Measurements from ENCODE around the gene PATL1.
"Not testable (repeated sequence)": the region's sequence is repeated elsewhere in the genome, so short reads cannot be mapped to it uniquely, and the experiment has no call there.

Gene PATL1

GRCh38 chr11:59668950-59669610, at the start of gene PATL1:
Gene PATL1, minus strand, starts transcription at chr11:59669037. Its CDS starts 142 bp downstream, at chr11:59668895.
- DNase-seq (ENCODE audit: low read depth in 2 of 2), result peak; percentile 95 to 97

- DNase-seq (ENCODE audit: low read depth in 2 of 2), result no peak
Observed at GRCh38 chr11:59716051-59716450, 47.2 kb upstream of the PATL1 start.

- no peak for DNase-seq (ENCODE audit: low read depth in 2 of 2)
Observed at GRCh38 chr11:59713745-59714144, 44.9 kb upstream of the PATL1 start, which contains the start of gene OR10V1. Gene OR10V1, minus strand, starts transcription at chr11:59713845. Its CDS starts 0 bp downstream, at chr11:59713845.

DNA sequence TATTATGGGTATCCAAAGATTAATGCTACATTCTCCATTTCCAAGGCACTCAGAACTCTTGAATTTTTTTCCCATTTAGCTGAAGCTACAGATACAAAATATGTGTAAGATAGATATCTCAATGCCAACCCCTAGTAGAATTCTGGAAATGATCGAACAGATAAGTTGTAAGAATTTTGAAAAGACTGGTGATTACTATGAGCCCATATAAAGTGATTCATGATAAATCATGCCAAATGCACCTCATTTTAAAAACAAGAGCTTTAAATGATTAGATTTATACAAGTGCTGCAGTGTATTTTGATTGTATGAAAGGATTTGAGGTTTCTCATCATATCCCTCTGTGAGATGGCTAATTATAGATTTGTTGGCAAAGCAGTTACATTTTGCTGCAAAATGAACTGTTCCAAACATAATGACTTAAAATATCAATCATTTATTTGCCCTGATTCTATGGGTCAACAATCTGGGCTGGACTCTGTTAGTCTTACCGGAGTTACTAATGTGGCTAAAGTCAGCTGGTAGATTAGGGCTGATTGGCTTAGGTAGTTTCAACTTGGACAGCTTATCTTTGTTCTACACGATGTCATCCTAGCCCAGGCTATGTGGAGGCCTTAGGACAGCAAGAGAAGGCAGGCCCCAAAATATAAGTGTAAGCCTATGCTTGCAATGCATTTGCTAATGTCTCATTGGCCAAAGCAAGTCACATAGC, 41.5 kb upstream of the PATL1 start:
- no peak for DNase-seq (ENCODE audit: low read depth in 2 of 2)

- no peak for DNase-seq (ENCODE audit: low read depth in 2 of 2)
Observed at GRCh38 chr11:59708537-59708936, 39.7 kb upstream of the PATL1 start.

GRCh38 chr11:59707371-59707770, 38.5 kb upstream of the PATL1 start:
- DNase-seq (ENCODE audit: low read depth in 2 of 2), result no peak

DNA sequence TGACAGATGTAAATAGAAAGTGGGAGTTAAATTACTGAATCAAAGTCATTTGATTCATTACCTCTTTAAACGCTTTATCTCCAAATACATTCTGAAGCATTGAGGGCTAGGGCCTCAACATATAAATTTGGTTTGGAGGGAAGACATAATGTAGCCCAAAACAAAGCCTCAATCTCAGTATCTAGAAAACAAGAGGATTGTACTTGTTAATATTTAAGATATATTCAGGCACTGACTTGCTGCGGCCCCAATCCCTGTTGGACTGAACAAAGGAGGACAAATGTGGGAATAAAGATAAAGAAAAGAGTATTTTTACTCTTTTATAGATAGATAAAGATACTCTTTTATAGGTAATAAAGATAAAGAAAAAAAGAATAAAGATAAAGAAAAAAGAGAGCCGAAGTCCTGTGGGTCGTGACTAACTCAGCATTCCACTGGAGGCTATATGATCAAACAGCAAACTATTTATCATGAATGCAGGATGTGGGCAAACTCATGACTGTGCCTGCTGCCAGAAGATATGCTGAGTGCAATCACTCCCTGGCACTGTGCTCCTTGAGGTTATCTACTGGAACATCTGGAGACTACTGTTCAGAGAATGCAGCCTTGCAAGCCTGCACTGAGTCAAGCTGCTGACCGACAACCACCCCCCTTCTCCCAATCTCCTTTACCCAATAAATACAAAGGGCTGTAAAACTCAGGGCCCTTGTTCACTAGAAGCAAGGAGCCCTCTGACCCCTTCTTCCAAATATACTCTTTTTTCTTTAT, 37.9 kb upstream of the PATL1 start:
- DNase-seq (ENCODE audit: low read depth in 2 of 2), result no peak

GRCh38 chr11:59705294-59705693, 36.5 kb upstream of the PATL1 start:
- DNase-seq (ENCODE audit: low read depth in 2 of 2), result no peak

- not testable (repeated sequence) for DNase-seq (ENCODE audit: low read depth in 2 of 2)
Observed at GRCh38 chr11:59703515-59703914, 34.7 kb upstream of the PATL1 start.

DNA sequence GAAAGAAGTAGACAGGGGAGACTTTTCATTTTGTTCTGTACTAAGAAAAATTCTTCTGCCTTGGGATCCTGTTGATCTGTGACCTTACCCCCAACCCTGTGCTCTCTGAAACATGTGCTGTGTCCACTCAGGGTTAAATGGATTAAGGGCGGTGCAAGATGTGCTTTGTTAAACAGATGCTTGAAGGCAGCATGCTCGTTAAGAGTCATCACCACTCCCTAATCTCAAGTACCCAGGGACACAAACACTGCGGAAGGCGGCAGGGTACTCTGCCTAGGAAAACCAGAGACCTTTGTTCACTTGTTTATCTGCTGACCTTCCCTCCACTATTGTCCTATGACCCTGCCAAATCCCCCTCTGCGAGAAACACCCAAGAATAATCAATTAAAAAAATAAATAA, 31.3 kb upstream of the PATL1 start:
- not testable (repeated sequence) for DNase-seq (ENCODE audit: low read depth in 2 of 2)

DNA sequence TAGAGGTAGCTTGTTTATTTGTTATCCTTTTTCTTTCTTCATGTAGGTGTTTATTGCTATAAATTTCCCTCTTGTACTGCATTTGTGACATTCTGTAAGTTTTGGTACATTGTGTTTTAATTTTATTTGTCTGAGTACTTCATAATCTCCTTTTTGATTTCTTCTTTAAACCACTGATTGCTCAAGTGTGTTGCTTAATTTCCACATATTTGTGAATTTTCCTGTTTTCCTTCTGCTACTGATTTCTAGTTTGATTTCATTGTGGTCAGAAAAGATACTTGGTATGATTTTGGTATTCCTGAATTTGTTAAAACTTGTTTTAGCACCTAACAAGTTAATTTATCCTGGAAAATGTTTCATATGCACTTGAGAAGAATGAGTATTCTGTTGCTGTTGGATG, 29.7 kb upstream of the PATL1 start:
- no peak for DNase-seq (ENCODE audit: low read depth in 2 of 2)

GRCh38 chr11:59692915-59693314, 24.1 kb upstream of the PATL1 start:
- no peak for DNase-seq (ENCODE audit: low read depth in 2 of 2)

GRCh38 chr11:59691156-59691555, 22.3 kb upstream of the PATL1 start:
- no peak for DNase-seq (ENCODE audit: low read depth in 2 of 2)

DNA sequence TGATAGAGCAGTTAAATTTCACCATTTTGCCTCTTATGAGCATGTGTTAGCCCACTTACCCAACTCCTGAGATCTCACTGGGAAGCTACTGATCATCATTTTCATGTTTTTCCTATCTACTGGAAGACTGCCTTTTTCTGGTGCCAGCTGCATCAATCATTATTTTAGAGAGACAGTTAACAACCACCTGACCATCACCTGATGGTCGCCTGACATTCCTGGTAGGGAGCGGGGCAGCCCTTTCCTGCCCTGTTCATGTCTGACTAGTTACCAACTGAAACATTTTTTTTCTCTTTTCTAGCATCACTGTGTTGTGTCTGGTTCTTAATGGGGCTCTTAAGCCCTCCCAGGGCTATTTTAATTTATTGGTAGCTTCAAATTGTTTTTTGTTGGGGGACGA, 20.2 kb upstream of the PATL1 start:
- DNase-seq (ENCODE audit: low read depth in 2 of 2), result no peak

GRCh38 chr11:59681260-59681725, 12.5 kb upstream of the PATL1 start:
- not testable (repeated sequence) for DNase-seq (ENCODE audit: low read depth in 2 of 2)

DNA sequence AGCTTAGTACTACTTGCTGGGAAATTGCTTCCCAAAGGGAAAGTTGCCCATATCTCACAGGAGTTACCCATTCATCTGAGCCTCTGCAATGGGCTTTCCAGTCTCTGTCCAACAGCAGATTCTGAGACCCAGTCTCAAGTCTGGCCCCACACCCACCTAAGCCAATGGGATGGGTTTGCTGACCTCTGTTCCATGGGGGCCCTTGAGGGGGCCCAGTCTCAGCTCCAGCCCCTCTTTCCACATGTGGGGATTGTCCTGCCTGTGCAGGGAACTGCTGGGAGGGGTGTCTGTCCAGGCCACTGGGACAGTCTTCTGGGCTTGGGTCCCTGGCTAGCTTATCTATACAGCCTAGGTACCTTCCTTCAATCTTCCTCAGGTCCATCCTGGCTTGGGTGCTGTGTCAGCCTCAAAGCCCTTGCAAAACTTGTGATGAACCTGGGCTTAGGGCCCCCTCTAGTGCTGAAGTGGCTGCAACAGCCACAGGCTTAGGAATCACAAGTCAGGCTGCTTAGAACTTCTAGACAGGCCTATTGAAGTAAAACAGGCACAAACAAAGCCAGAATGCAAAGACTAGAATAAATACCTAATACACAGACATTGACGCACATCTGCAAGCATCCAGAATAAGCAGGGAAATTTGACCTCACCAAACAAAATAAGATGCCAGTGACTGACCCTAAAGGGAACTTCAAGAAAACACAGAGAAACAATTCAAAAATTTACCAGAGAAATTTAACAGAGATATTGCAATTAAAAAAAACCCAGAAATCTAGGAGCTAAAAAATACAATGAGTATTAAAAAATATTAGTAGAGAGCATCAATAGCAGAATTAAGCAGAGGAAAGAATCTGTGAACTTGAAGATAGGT, 11.7 kb upstream of the PATL1 start:
- peak; percentile 8 to 28 for DNase-seq (ENCODE audit: low read depth in 2 of 2)

DNA sequence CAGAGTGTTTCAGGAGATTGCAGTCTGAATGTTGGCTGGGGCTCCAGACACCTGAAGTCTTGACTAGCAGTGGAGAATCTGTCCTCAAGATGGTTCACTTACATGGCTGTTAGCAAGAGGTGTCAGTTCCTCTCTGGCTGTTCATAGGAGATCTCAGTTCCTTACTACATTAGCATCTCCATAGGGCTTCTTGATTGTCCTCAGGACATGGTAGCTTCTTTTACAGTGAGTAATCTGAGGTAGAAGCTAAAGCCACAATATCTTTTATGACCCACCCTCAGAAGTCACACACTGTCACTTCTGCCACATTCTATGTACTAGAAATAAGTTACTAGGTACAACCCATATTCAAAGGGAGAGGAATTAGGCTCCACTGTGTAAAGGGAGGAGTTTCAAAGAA, 10.5 kb upstream of the PATL1 start:
- no peak for DNase-seq (ENCODE audit: low read depth in 2 of 2)

DNA sequence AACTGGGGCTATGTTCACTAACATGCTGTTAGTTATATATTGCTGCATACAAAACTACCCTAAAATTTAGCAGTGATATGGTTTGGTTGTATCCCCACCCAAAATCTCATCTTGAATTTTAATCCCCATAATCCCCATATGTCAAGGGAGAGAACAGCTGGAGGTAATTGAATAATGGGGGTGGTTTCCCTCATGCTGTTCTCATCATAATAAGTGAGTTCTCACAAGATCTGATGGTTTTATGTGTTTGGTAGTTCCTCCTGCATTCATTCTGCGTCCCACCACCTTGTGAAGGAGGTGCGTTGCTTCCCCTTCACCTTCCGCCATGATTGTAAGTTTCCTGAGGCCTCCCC, 10.0 kb upstream of the PATL1 start:
- DNase-seq (ENCODE audit: low read depth in 2 of 2), result no peak

DNA sequence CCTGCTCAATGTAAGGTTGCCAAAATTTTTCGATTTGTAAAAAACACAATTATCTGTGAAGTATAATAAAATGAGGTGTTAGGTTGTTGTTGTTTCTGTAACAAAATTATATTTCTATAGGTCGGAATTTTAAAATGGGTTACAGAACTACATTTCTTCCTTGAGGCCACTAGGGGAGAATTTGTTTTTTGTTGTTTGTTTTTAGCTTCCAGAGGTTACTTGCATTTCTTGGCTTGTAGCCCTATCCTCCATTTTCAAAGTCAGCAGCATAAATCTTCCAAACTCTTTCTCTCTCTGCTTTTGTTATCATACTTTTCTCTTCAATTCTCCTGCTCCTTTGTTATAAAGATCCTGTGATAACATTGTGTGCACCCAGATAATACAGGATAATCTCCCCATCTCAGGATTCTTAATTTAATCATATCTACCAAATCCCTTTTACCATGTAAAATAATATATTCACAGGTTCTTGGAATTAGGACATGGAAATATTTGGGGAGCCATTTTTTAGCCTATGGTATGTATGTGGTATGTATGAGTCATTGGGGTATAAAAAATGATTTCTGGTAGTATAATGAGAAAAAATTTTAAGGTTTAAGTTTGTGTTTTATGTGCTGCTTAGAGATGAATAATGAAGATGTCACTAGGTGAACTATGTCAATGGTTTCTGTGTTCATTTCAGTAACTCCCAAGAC, 9.4 kb upstream of the PATL1 start:
- no peak for DNase-seq (ENCODE audit: low read depth in 2 of 2)

DNA sequence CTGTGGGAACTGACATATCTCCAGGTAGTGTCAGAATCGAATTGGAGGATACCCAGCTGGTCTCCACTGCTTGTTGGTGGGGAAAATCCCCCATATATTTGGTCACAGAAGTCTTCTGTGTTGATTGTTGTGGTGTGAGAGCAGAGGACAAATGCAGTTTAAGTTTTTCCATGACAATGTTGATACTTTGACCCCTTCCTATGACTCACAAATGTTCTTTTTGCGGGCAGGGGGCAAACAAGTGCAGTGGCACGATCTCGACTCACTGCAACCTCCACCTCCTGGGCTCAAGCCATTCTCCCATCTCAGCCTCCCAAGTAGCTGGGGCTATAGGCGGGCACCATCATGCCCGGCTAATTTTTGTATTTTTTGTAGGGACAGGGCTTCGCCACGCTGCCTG, 7.4 kb upstream of the PATL1 start:
- no peak for DNase-seq (ENCODE audit: low read depth in 2 of 2)

DNA sequence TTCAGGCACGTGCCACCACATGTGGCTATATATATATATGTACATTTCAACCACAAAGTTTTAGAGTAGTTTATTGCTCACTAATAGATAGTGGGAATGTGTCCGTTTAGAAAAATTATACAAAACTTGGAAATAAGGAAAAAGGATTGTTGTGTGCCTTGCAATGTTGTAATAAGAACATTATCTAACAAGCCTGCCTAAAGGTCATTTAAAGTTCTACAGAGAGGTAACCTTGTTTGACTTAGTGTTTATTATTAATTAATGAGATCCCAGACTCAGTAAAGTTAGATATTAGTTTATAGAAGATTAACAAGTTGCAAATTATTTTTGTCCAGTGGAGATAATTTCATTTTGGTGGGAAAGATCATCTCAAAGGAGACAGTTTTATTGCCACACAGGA, 5.5 kb upstream of the PATL1 start:
- DNase-seq (ENCODE audit: low read depth in 2 of 2), result no peak
